Transverse colon (tissue), 4 donors: Measurements from ENCODE around the gene OGT.

ENCODE experiments used
- CTCF ChIP-seq, 5 experiments: fragments of 200-600 bp in 3 of 5; fragments of 450-650 bp in 2 of 5; sonication (generic) in 3 of 5; IDR thresholded peaks; 1 replicate in 2 of 5; 2 replicates in 3 of 5; pipeline ENCODE4 v1.5.1; 2016 to 2017; ENCODE audit warnings: antibody characterized with exemption in 5 of 5, inconsistent platforms in 3 of 5, mild to moderate bottlenecking in 2 of 5, moderate library complexity in 1 of 5
- POLR2A ChIP-seq: fragments of 450-650 bp; IDR thresholded peaks from one replicate; pipeline ENCODE4 v1.6.1; 2016; ENCODE audit warnings: antibody characterized with exemption, mild to moderate bottlenecking, moderate library complexity
- POLR2AphosphoS5 ChIP-seq, 3 donors: sonication (generic); formaldehyde crosslinking; IDR thresholded peaks; one replicate each; pipeline ENCODE4 v1.6.1; 2016; ENCODE audit warnings: antibody characterized with exemption in 3 of 3

- TF ChIP-seq POLR2AphosphoS5 (IDR thresholded peaks at IDR 0.05): peak in 2 of 3 donors; percentile 19 to 48
- no peak for TF ChIP-seq POLR2A
- TF ChIP-seq CTCF (IDR thresholded peaks at IDR 0.05): no peak
These were observed 54.0 kb downstream of the OGT start for GRCh38 chrX:71586929-71587328.
